ENCODE data around the gene ZDHHC11B.
"Not testable (repeated sequence)": the region's sequence is repeated elsewhere in the genome, so short reads cannot be mapped to it uniquely, and the experiment has no call there.

- not testable (repeated sequence) for TF ChIP-seq CTCF (IDR thresholded peaks at IDR 0.05; ENCODE audit: low read depth, low read length, poor library complexity, severe bottlenecking); EZH2phosphoT487 (IDR thresholded peaks at IDR 0.05; ENCODE audit: borderline replicate concordance, low read length)
Observed at GRCh38 chr5:695475-695874, 89.1 kb downstream of the ZDHHC11B start.

Data from DOHH2 (cell line).